ENCODE measurements around the gene ARID5A.

Gene ARID5A

DNA sequence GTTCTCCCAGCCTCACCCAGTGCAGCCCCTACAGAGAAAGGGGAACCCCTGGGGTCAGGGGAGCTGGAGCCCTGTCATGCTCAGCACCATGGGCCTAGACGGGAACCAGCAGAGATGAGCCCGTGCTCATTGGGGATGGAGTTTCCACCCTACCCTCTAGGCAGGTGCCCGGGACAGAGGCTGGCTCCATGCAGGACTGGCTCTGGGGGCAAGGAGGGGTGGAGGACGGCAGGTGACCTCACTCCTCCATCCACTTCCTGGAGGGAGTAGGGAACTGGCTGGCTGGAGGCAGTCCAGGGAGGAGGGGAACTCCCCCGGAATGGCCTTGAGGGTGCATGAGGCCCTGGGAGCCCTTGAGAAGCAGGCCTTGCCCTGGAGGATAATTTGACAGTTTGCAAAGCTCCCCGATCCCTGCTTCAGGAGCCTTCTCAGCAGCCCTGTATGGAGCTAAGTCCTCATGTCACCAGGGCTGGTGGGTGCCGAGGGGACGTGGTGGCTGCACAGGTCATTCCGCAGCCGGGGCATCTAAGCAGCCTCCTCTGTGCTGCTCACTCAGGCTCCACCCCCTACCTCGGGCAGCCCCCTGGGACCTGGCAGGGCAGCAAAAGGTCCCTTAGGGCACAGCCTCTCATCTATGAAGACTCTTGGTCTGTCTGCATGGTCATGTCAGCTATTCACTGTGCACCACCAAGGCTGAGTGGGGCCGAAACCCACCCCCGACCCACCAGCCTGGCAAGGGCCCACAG, 33.5 kb upstream of the ARID5A start:
- TF ChIP-seq GABPA (IDR thresholded peaks at IDR 0.05; ENCODE audit: low read depth) (no peak), POLR2AphosphoS5 (IDR thresholded peaks at IDR 0.05; ENCODE audit: low read depth) (no peak), SPI1 (IDR thresholded peaks at IDR 0.05; ENCODE audit: borderline replicate concordance, low read depth) (no peak)
- TF ChIP-seq, protein P1, sequence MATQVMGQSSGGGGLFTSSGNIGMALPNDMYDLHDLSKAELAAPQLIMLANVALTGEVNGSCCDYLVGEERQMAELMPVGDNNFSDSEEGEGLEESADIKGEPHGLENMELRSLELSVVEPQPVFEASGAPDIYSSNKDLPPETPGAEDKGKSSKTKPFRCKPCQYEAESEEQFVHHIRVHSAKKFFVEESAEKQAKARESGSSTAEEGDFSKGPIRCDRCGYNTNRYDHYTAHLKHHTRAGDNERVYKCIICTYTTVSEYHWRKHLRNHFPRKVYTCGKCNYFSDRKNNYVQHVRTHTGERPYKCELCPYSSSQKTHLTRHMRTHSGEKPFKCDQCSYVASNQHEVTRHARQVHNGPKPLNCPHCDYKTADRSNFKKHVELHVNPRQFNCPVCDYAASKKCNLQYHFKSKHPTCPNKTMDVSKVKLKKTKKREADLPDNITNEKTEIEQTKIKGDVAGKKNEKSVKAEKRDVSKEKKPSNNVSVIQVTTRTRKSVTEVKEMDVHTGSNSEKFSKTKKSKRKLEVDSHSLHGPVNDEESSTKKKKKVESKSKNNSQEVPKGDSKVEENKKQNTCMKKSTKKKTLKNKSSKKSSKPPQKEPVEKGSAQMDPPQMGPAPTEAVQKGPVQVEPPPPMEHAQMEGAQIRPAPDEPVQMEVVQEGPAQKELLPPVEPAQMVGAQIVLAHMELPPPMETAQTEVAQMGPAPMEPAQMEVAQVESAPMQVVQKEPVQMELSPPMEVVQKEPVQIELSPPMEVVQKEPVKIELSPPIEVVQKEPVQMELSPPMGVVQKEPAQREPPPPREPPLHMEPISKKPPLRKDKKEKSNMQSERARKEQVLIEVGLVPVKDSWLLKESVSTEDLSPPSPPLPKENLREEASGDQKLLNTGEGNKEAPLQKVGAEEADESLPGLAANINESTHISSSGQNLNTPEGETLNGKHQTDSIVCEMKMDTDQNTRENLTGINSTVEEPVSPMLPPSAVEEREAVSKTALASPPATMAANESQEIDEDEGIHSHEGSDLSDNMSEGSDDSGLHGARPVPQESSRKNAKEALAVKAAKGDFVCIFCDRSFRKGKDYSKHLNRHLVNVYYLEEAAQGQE (IDR thresholded peaks at IDR 0.05; ENCODE audit: insufficient replicate concordance, low read depth): no peak
- TF ChIP-seq, protein P2, sequence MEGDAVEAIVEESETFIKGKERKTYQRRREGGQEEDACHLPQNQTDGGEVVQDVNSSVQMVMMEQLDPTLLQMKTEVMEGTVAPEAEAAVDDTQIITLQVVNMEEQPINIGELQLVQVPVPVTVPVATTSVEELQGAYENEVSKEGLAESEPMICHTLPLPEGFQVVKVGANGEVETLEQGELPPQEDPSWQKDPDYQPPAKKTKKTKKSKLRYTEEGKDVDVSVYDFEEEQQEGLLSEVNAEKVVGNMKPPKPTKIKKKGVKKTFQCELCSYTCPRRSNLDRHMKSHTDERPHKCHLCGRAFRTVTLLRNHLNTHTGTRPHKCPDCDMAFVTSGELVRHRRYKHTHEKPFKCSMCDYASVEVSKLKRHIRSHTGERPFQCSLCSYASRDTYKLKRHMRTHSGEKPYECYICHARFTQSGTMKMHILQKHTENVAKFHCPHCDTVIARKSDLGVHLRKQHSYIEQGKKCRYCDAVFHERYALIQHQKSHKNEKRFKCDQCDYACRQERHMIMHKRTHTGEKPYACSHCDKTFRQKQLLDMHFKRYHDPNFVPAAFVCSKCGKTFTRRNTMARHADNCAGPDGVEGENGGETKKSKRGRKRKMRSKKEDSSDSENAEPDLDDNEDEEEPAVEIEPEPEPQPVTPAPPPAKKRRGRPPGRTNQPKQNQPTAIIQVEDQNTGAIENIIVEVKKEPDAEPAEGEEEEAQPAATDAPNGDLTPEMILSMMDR (IDR thresholded peaks at IDR 0.05; ENCODE audit: insufficient read depth, low read length): no peak
- DNase-seq (ENCODE audit: low read depth in 1 of 2, low spot score in 1 of 2): no peak
- Histone ChIP-seq H3K27ac (replicated peaks) (no peak overlapping the region), H3K4me3 (replicated peaks; ENCODE audit: insufficient read depth, low read length) (no peak overlapping the region), H3K27me3 (ENCODE audit: insufficient read depth, poor library complexity, severe bottlenecking) (no peaks in the 10 kb centered on the region)

DNA sequence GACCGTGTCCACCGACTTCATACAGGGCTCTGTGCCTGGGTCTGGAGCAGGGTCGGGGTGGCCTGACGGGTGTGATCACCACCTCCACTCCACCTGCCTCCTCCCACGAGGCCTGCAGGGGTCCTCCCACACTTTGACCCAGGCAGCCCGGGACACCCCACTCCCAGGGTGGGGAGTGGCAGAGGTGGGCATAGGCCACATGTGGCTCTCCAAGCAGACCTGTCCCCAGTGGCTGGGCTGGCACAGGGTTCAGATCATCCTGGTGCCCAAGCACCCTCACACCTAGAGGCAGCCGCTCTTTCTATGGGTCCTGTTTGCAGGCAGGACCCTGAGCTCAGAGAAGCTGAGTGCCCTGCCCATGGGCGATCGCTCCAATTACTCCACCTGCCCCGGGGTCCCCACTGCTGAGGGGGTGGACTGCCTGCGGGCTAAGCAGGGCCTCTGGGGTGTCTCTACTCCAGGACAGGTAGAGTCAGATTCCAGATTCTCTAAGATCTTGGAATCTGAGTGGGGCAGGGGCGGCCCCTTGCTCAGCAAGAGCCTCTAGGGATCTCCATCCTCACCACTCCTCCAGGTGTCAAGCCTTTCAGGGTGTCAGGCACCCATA, 32.8 kb upstream of the ARID5A start:
- TF ChIP-seq, protein P2 (IDR thresholded peaks at IDR 0.05; ENCODE audit: insufficient read depth, low read length): no peak
- TF ChIP-seq, protein P1 (IDR thresholded peaks at IDR 0.05; ENCODE audit: insufficient replicate concordance, low read depth): no peak
- TF ChIP-seq POLR2AphosphoS5 (IDR thresholded peaks at IDR 0.05; ENCODE audit: low read depth): no peak
- TF ChIP-seq GABPA (IDR thresholded peaks at IDR 0.05; ENCODE audit: low read depth): no peak
- TF ChIP-seq SPI1 (IDR thresholded peaks at IDR 0.05; ENCODE audit: borderline replicate concordance, low read depth): no peak
- no peaks in the 10 kb centered on the region for H3K27me3 ChIP-seq (ENCODE audit: insufficient read depth, poor library complexity, severe bottlenecking)
- H3K27ac ChIP-seq (replicated peaks): no peak overlapping the region
- no peak overlapping the region for H3K4me3 ChIP-seq (replicated peaks; ENCODE audit: insufficient read depth, low read length)
- no peak for DNase-seq (ENCODE audit: low read depth in 1 of 2, low spot score in 1 of 2)

DNA sequence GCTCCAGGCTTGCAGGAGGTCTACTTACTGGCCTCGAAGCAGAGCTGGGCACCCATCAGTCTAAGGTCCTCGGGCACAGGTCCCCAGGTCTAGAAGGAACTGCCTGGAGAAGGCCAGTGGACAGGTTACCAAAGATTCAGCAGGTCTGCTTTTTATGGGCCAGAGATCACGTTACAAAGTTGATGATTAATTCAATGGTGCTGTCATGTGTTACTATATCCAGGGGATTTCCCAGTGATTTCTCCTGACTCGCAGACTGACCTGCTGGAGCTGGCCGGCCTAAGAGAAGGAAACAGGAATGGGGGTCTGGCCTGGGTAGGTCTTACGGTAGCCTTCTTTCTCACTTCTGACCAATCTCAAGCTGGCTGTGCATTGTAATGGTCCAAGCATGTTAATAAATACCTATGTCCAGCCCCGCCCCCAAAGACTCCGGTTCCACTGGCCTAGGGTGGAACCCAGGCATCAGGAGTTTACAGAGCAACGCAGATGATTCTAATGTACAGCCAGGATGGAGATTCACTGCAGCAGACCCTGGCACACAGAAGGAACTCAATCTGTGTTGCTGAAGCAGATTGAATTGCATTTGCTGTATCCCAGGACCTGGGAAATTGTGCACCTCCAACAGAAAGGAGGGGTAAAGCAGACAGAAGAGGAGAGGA, 31.2 kb upstream of the ARID5A start, which contains the start of gene NEURL3:
NEURL3 (minus strand) TSS at position 127 of the 659 bp plus-strand sequence; CDS start at position 56, 71 bp downstream.
- Histone ChIP-seq H3K4me3 (replicated peaks; ENCODE audit: insufficient read depth, low read length) (no peak within 1 kb of the TSS), H3K27ac (replicated peaks) (no peak within 1 kb of the TSS), H3K27me3 (ENCODE audit: insufficient read depth, poor library complexity, severe bottlenecking) (no peaks in the 10 kb centered on the region)
- no peak for DNase-seq (ENCODE audit: low read depth in 1 of 2, low spot score in 1 of 2)
- TF ChIP-seq, protein P1 (IDR thresholded peaks at IDR 0.05; ENCODE audit: insufficient replicate concordance, low read depth): no peak
- TF ChIP-seq, protein P2 (IDR thresholded peaks at IDR 0.05; ENCODE audit: insufficient read depth, low read length): no peak
- TF ChIP-seq POLR2AphosphoS5 (IDR thresholded peaks at IDR 0.05; ENCODE audit: low read depth) (no peak), SPI1 (IDR thresholded peaks at IDR 0.05; ENCODE audit: borderline replicate concordance, low read depth) (no peak), GABPA (IDR thresholded peaks at IDR 0.05; ENCODE audit: low read depth) (no peak)

All from HL-60 (cell line).